Panc1 (cell line): Measurements from ENCODE around the gene DNAAF2. TPM values are rescaled to one million over a fixed set of nuclear protein-coding genes. Genes with fewer than 3 reads are reported as not detected.
A peak's percentile ranks its signal among the peaks of the same experiment; 100 is the strongest.

Experiments used
- ATAC-seq: fragments of 200-7000 bp; cut with Tn5 transposase; 2 replicates; pipeline ENCODE4 v1.9.1; 2020; ENCODE audit warnings: mild to moderate bottlenecking, moderate library complexity
- BruUV-seq: library from RNA; stranded (reverse); fragments of 400-500 nt; replicated peaks from 2 replicates; lab custom pipeline; 2021; lab: Mats Ljungman, UMichigan
- CTCF ChIA-PET: fragments of 300-600 bp; sonication (Branson Sonifier 250); formaldehyde crosslinking; loops from one replicate; lab custom pipeline; 2022; ENCODE audit warnings: antibody characterized with exemption; lab: Charles Lee
- POLR2A ChIA-PET: fragments of 300-600 bp; sonication (Branson Sonifier 250); formaldehyde crosslinking; loops from one replicate; lab custom pipeline; 2022; ENCODE audit warnings: antibody characterized with exemption; lab: Charles Lee
- DNase-seq: peaks from one replicate; pipeline ENCODE4 v3.0.0-alpha.2; 2010; ENCODE audit warnings: low read depth, low spot score
- H3K27ac ChIP-seq: 2 replicates; pipeline ENCODE4 v1.5.1; 2011; ENCODE audit warnings: mild to moderate bottlenecking, low read length, inconsistent platforms
- H3K27me3 ChIP-seq: fragments of 200-500 bp; sonication (Bioruptor generic); 2 replicates; pipeline ENCODE4 v1.6.0; 2014; ENCODE audit warnings: low read length, inconsistent platforms; ENCODE audit not compliant: control insufficient read depth, insufficient read depth
- H3K36me3 ChIP-seq: fragments of 200-500 bp; sonication (Bioruptor generic); 2 replicates; pipeline ENCODE4 v1.5.1; 2014; ENCODE audit warnings: inconsistent platforms, mild to moderate bottlenecking, low read length, moderate library complexity; ENCODE audit not compliant: control insufficient read depth, insufficient read depth
- H3K4me1 ChIP-seq: 2 replicates; pipeline ENCODE4 v1.5.1; 2011; ENCODE audit warnings: inconsistent platforms, mild to moderate bottlenecking, low read length, moderate library complexity; ENCODE audit not compliant: control insufficient read depth, insufficient read depth
- H3K4me3 ChIP-seq, 2 experiments: 2 replicates each; pipeline ENCODE4 v1.5.1; 2011 to 2012; ENCODE audit warnings: low read depth in 2 of 2, low read length in 2 of 2, mild to moderate bottlenecking in 2 of 2, inconsistent platforms in 1 of 2, moderate library complexity in 1 of 2
- H3K9me3 ChIP-seq: fragments of 200-500 bp; sonication (Bioruptor generic); 2 replicates; pipeline ENCODE4 v1.5.1; 2014; ENCODE audit warnings: low read depth, mild to moderate bottlenecking, inconsistent platforms, low read length, moderate library complexity; ENCODE audit not compliant: control insufficient read depth, insufficient read depth
- CTCF ChIP-seq: fragments of 450-650 bp; IDR thresholded peaks from 2 replicates; pipeline ENCODE4 v1.5.1; 2017; ENCODE audit warnings: mild to moderate bottlenecking
- POLR2AphosphoS5 ChIP-seq: IDR thresholded peaks from 2 replicates; pipeline ENCODE4 v1.6.1; 2012; ENCODE audit warnings: mild to moderate bottlenecking, low read depth, low read length, moderate library complexity
- REST ChIP-seq, 2 experiments: IDR thresholded peaks; 2 replicates each; pipeline ENCODE4 v1.6.1; 2011 to 2012; ENCODE audit warnings: low read depth in 2 of 2, control low read depth in 1 of 2, low read length in 1 of 2, mild to moderate bottlenecking in 1 of 2, moderate library complexity in 1 of 2; ENCODE audit not compliant: insufficient read depth in 1 of 2
- SIN3A ChIP-seq: IDR thresholded peaks from 2 replicates; pipeline ENCODE4 v1.6.1; 2012; ENCODE audit warnings: low read depth, mild to moderate bottlenecking, low read length, moderate library complexity, borderline replicate concordance; ENCODE audit not compliant: insufficient read depth
- TCF7L2 ChIP-seq: IDR thresholded peaks from 2 replicates; pipeline ENCODE4 v1.6.1; 2011; ENCODE audit warnings: mild to moderate bottlenecking, low read depth, low read length, inconsistent platforms
- in situ Hi-C: cut with HindIII; loops from 2 replicates; pipeline ENCODE4 v1.10.0; 2016; ENCODE audit warnings: low sequenced_read_pairs, low pct_unique_long_range_greater_than_20kb
- intact Hi-C: fragments of 100-400 bp; cut with micrococcal nuclease; formaldehyde crosslinking; loops from one replicate; pipeline ENCODE4 v1.10.0; 2022; ENCODE audit not compliant: unreplicated experiment
- total RNA-seq: library from RNA; stranded (reverse); gene quantifications from one replicate; pipeline ENCODE4 v1.2.1, GENCODE V29; 2021; ENCODE audit not compliant: unreplicated experiment

Gene DNAAF2
- total RNA-seq, 1 experiment from 2014 or later = 8.2 TPM

GRCh38 chr14:49623941-49624839, 10.9 kb downstream of the DNAAF2 start:
- CTCF ChIA-PET = no interaction called here
- intact Hi-C loops = no loop called here
- Histone ChIP-seq H3K36me3 (peaks cover 13% of the 10 kb centered on the region), H3K27ac (peak overlapping the region; percentile 88), H3K27me3 (no peaks in the 10 kb centered on the region), H3K4me1 (peaks cover 3% of the 10 kb centered on the region), H3K4me3 (peak overlapping the region; percentile 39 to 95), H3K9me3 (no peaks in the 10 kb centered on the region)
- DNase-seq = no peak
- no TSS peak for BruUV-seq
- in situ Hi-C loops = no loop called here
- no peak for ATAC-seq
- TF ChIP-seq REST (IDR thresholded peaks at IDR 0.05; ENCODE audit: insufficient read depth in 1 of 2, low read depth in 2 of 2, low read length in 1 of 2) = no peak
- TF ChIP-seq SIN3A = no peak
- TF ChIP-seq CTCF = no peak
- TF ChIP-seq TCF7L2 = no peak
- TF ChIP-seq POLR2AphosphoS5 = no peak
- POLR2A ChIA-PET = interaction anchor here (0.7 kb wide), 1 partner anchor 214 kb away, joined by 3 read pairs; no protein-coding TSS in a partner anchor

DNA sequence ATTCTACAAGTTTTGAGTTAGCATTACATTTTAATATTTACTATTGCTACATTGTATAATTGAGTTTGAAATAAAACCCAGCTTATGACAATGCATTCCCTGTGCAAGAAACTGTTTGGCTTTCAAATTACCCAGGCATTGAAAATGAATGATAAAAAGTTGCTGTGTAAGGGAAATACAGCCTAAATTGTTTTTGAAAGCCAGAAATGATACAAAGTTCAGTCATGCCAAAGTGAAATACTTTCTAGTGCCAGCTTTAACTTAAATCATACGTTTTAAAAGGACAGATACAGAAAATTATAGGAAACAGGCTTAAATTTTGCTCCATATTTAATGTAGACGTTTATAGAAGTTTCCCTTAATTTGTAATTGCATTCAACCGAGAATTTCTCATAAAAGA, 11.7 kb downstream of the DNAAF2 start:
- ChIA-PET POLR2A (no interaction called here), CTCF (no interaction called here)
- DNase-seq (no peak), ATAC-seq (no peak)
- Histone ChIP-seq H3K27me3 (no peaks in the 10 kb centered on the region), H3K4me1 (peaks cover 4% of the 10 kb centered on the region), H3K4me3 (peak overlapping the region; percentile 39 to 95), H3K9me3 (no peaks in the 10 kb centered on the region), H3K36me3 (peaks cover 15% of the 10 kb centered on the region), H3K27ac (peak overlapping the region; percentile 88)
- no TSS peak for BruUV-seq
- in situ Hi-C loops (no loop called here), intact Hi-C loops (no loop called here)
- no peak for TF ChIP-seq POLR2AphosphoS5
- TF ChIP-seq REST (IDR thresholded peaks at IDR 0.05; ENCODE audit: insufficient read depth in 1 of 2, low read depth in 2 of 2, low read length in 1 of 2) = no peak
- TF ChIP-seq SIN3A = no peak
- no peak for TF ChIP-seq CTCF
- no peak for TF ChIP-seq TCF7L2
